AG04449 (cell line): ENCODE data around the gene INSRR.

Source experiments
- CTCF ChIA-PET: fragments of 350-600 bp; formaldehyde crosslinking; extraction: SDS; loops from one replicate; lab custom pipeline; 2021; ENCODE audit warnings: antibody characterized with exemption; lab: Yijun Ruan, JAX
- POLR2A ChIA-PET: fragments of 400-600, 350-600 bp; formaldehyde crosslinking; extraction: SDS; loops from one replicate; lab custom pipeline; 2020; ENCODE audit warnings: antibody characterized with exemption, inconsistent platforms; lab: Yijun Ruan, JAX
- DNase-seq: peaks from one replicate; pipeline ENCODE4 v3.0.0-alpha.2; 2010; ENCODE audit warnings: low read depth, low spot score
- H3K4me3 ChIP-seq: 2 replicates; pipeline ENCODE4 v1.5.1; 2011; ENCODE audit warnings: low read depth, mild to moderate bottlenecking, control low read depth, low read length
- CTCF ChIP-seq: IDR thresholded peaks from one replicate; pipeline ENCODE4 v1.5.1; 2011; ENCODE audit warnings: mild to moderate bottlenecking, moderate library complexity, low read length, control low read depth, inconsistent platforms; ENCODE audit not compliant: insufficient read depth; ENCODE audit errors: missing control alignments

Gene INSRR

GRCh38 chr1:156895455-156895812 is 36.5 kb upstream of the INSRR start:
- POLR2A ChIA-PET = no interaction called here
- TF ChIP-seq CTCF = no peak
- H3K4me3 ChIP-seq = peak overlapping the region; percentile 72
- CTCF ChIA-PET = interaction anchor here (1.1 to 23.6 kb wide), 10 partner anchors 19 to 236 kb away, joined by 3 to 678 read pairs (median 4); partner anchors contain the start of genes ISG20L2, LRRC71, METTL25B and NTRK1
- DNase-seq = no peak

- ChIA-PET POLR2A (no interaction called here), CTCF (interaction anchor here (0.6 to 23.6 kb wide), 14 partner anchors 19 to 235 kb away, joined by 3 to 678 read pairs (median 4); partner anchors contain the start of genes ISG20L2, LRRC71, METTL25B and NTRK1)
- no peak for TF ChIP-seq CTCF
- peak overlapping the region; percentile 72 for H3K4me3 ChIP-seq
- no peak for DNase-seq
Measured at GRCh38 chr1:156894711-156895454, 36.0 kb upstream of the INSRR start.

GRCh38 chr1:156894001-156894400 is 35.1 kb upstream of the INSRR start:
- CTCF ChIA-PET = interaction anchor here (1.1 to 23.6 kb wide), 11 partner anchors 7 to 216 kb away, joined by 4 to 678 read pairs (median 49); partner anchors contain the start of genes ISG20L2, LRRC71, METTL25B and NES
- peak overlapping the region; percentile 72 for H3K4me3 ChIP-seq
- POLR2A ChIA-PET = no interaction called here
- TF ChIP-seq CTCF = no peak
- DNase-seq = no peak

GRCh38 chr1:156893048-156893953 is 34.4 kb upstream of the INSRR start, which contains the start of gene PEAR1:
Gene PEAR1, plus strand, starts transcription at chr1:156893718. Its CDS starts 10,209 bp downstream, at chr1:156903927.
- CTCF ChIA-PET = interaction anchor here (0.8 to 23.6 kb wide), 19 partner anchors 8 to 234 kb away, joined by 3 to 678 read pairs (median 45); partner anchors contain the start of genes INSRR, ISG20L2, LRRC71 and METTL25B
- peak; percentile 8 for TF ChIP-seq CTCF
- POLR2A ChIA-PET = interaction anchor here (0.7 to 1.4 kb wide), 2 partner anchors 27 to 29 kb away, joined by 3 read pairs; no protein-coding TSS in a partner anchor
- no peak for DNase-seq
- H3K4me3 ChIP-seq = peak within 1 kb of the TSS; percentile 72

- no peak for DNase-seq
- CTCF ChIA-PET = interaction anchor here (0.7 to 23.6 kb wide), 33 partner anchors 9 to 275 kb away, joined by 3 to 678 read pairs (median 5); partner anchors contain the start of genes INSRR, ISG20L2, LRRC71 and METTL25B
- TF ChIP-seq CTCF = peak; percentile 97
- POLR2A ChIA-PET = interaction anchor here (0.7 to 1.4 kb wide), 2 partner anchors 28 kb away, joined by 3 read pairs; no protein-coding TSS in a partner anchor
- H3K4me3 ChIP-seq = peak overlapping the region; percentile 30
Measured at GRCh38 chr1:156892190-156893047, 33.5 kb upstream of the INSRR start.
